GM23338 (cell line): ENCODE results near the gene ACTR1A. TPM values are rescaled to one million over a fixed set of nuclear protein-coding genes. Genes with fewer than 3 reads are reported as not detected.

Experiments
- ATAC-seq: fragments of 200-7000 bp; cut with Tn5 transposase; 3 replicates; pipeline ENCODE4 v1.9.1; 2020
- DNase-seq: peaks from one replicate; pipeline ENCODE4 v3.0.0-alpha.2; 2015; ENCODE audit warnings: low spot score
- H2AFZ ChIP-seq: fragments of 200-600 bp; sonication (generic); 2 replicates; pipeline ENCODE4 v1.8.0; 2016; ENCODE audit warnings: antibody characterized with exemption, mild to moderate bottlenecking, moderate library complexity
- H3F3A ChIP-seq: fragments of 200-600 bp; sonication (generic); replicated peaks from 2 replicates; pipeline ENCODE4 v1.8.0; 2017; ENCODE audit warnings: antibody characterized with exemption, mixed run types, low read depth
- H3K27ac ChIP-seq: fragments of 200-600 bp; sonication (generic); 2 replicates; pipeline ENCODE4 v1.6.1; 2016; ENCODE audit warnings: low read depth
- H3K27me3 ChIP-seq: fragments of 200-600 bp; sonication (generic); 2 replicates; pipeline ENCODE4 v1.8.0; 2016; ENCODE audit warnings: mild to moderate bottlenecking, mixed run types, moderate library complexity; ENCODE audit not compliant: insufficient read depth
- H3K36me3 ChIP-seq: fragments of 200-600 bp; sonication (generic); 2 replicates; pipeline ENCODE4 v1.8.0; 2016; ENCODE audit warnings: mild to moderate bottlenecking; ENCODE audit not compliant: insufficient read depth
- H3K4me1 ChIP-seq: fragments of 200-600 bp; sonication (generic); 2 replicates; pipeline ENCODE4 v1.8.0; 2016; ENCODE audit warnings: mild to moderate bottlenecking, moderate library complexity; ENCODE audit not compliant: insufficient read depth
- H3K4me2 ChIP-seq: fragments of 200-600 bp; sonication (generic); 2 replicates; pipeline ENCODE4 v1.7.1; 2017; ENCODE audit warnings: mixed run types
- H3K4me3 ChIP-seq: fragments of 200-600 bp; sonication (generic); 2 replicates; pipeline ENCODE4 v1.6.1; 2016; ENCODE audit warnings: mixed run types
- H3K79me2 ChIP-seq: fragments of 200-600 bp; sonication (generic); replicated peaks from 2 replicates; pipeline ENCODE4 v1.8.0; 2017; ENCODE audit warnings: mild to moderate bottlenecking; ENCODE audit not compliant: insufficient read depth
- H3K9me2 ChIP-seq: fragments of 200-600 bp; sonication (generic); 2 replicates; pipeline ENCODE4 v1.8.0; 2017; ENCODE audit not compliant: insufficient read depth
- H4K20me1 ChIP-seq: fragments of 200-600 bp; sonication (generic); replicated peaks from 2 replicates; pipeline ENCODE4 v1.8.0; 2017; ENCODE audit warnings: mild to moderate bottlenecking; ENCODE audit not compliant: insufficient read depth
- H3K27ac Mint-ChIP-seq: 2 replicates; pipeline ENCODE4 v1.8.0; 2020; ENCODE audit warnings: inconsistent platforms, mild to moderate bottlenecking, moderate library complexity, mixed read lengths
- H3K27me3 Mint-ChIP-seq: 3 replicates; pipeline ENCODE4 v1.8.0; 2022; ENCODE audit warnings: low read depth, mild to moderate bottlenecking, moderate library complexity, mixed read lengths, inconsistent platforms; ENCODE audit not compliant: insufficient read depth, poor library complexity
- H3K36me3 Mint-ChIP-seq: 3 replicates; pipeline ENCODE4 v1.8.0; 2021; ENCODE audit warnings: low read depth, mild to moderate bottlenecking, inconsistent platforms, moderate library complexity, mixed read lengths
- H3K4me1 Mint-ChIP-seq: 3 replicates; pipeline ENCODE4 v1.8.0; 2020; ENCODE audit warnings: mild to moderate bottlenecking, inconsistent platforms, mixed read lengths
- H3K4me3 Mint-ChIP-seq: 3 replicates; pipeline ENCODE4 v1.8.0; 2021; ENCODE audit warnings: moderate library complexity, mild to moderate bottlenecking, inconsistent platforms, mixed read lengths
- H3K9me3 Mint-ChIP-seq: 3 replicates; pipeline ENCODE4 v1.8.0; 2020; ENCODE audit warnings: moderate library complexity, mild to moderate bottlenecking, inconsistent platforms, mixed read lengths
- CTCF ChIP-seq, 2 experiments: fragments of 200-600 bp in 1 of 2; sonication (generic) in 1 of 2; conservative IDR thresholded peaks; 2 replicates each; pipeline versions ENCODE4 v1.5.1 to v1.6.1; 2016 to 2017; ENCODE audit warnings: antibody characterized with exemption in 2 of 2, low read depth in 2 of 2, mild to moderate bottlenecking in 2 of 2, moderate library complexity in 1 of 2
- EZH2 ChIP-seq: fragments of 200-600 bp; sonication (generic); IDR thresholded peaks from one replicate; pipeline ENCODE4 v1.8.0; 2017; ENCODE audit warnings: antibody characterized with exemption, mild to moderate bottlenecking, low read depth; ENCODE audit not compliant: unreplicated experiment
- EZH2phosphoT487 ChIP-seq: fragments of 200-600 bp; sonication (generic); IDR thresholded peaks from one replicate; pipeline ENCODE4 v1.8.1; 2018; ENCODE audit warnings: antibody characterized with exemption; ENCODE audit not compliant: unreplicated experiment
- JUNB ChIP-seq: IDR thresholded peaks from one replicate; pipeline ENCODE4 v1.6.1; 2016; ENCODE audit warnings: antibody characterized with exemption; ENCODE audit not compliant: unreplicated experiment
- NANOG ChIP-seq: IDR thresholded peaks from 2 replicates; pipeline ENCODE4 v1.6.1; 2016; ENCODE audit warnings: antibody characterized with exemption, borderline replicate concordance
- ZNF114 ChIP-seq: fragments of 250-450 bp; sonication (Bioruptor Pico); IDR thresholded peaks from 2 replicates; pipeline ENCODE4 v1.5.0; 2020; ENCODE audit warnings: mild to moderate bottlenecking, moderate library complexity
- ZNF331 ChIP-seq: fragments of 250-450 bp; sonication (Bioruptor Pico); IDR thresholded peaks from 2 replicates; pipeline ENCODE4 v1.5.0; 2020; ENCODE audit warnings: low read depth, mild to moderate bottlenecking, moderate library complexity
- ZNF462 ChIP-seq: fragments of 250-450 bp; sonication (Bioruptor Pico); IDR thresholded peaks from 2 replicates; pipeline ENCODE4 v1.5.0; 2020; ENCODE audit warnings: mild to moderate bottlenecking, moderate library complexity
- polyA plus RNA-seq: library from polyadenylated mRNA; unstranded; fragments of >200 nt; fragmentation: Nextera tagmentation; extraction: Ambion mirVana; gene quantifications from 2 replicates; pipeline ENCODE4 v1.2.1, GENCODE V29; 2016
- total RNA-seq: library from RNA; depleted of rRNA; stranded (reverse); fragments of >200 nt; shearing (Covaris generic); gene quantifications from 2 replicates; pipeline ENCODE4 v1.2.3, GENCODE V29; 2014
- TF ChIP-seq, protein P1 (sequence below): IDR thresholded peaks from 2 replicates; pipeline ENCODE4 v1.6.1; 2016; ENCODE audit warnings: antibody characterized with exemption

The ACTR1A gene
- total and polyA plus RNA-seq, 2 experiments from 2014 or later: 39.4 to 101 TPM

- TF ChIP-seq ZNF462 (CRISPR knock-in tag) (no peak), ZNF331 (no peak), EZH2phosphoT487 (no peak), CTCF (conservative IDR thresholded peaks at IDR 0.05; ENCODE audit: low read depth in 2 of 2) (no peak)
Observed at GRCh38 chr10:102522874-102523249, 20.4 kb upstream of the ACTR1A start (continued).

GRCh38 chr10:102519246-102519825, 16.8 kb upstream of the ACTR1A start:
- Histone ChIP-seq H2AFZ (no peak overlapping the region), H3K36me3 (no peaks in the 10 kb centered on the region), H3F3A (no peaks in the 10 kb centered on the region), H3K9me2 (no peaks in the 10 kb centered on the region), H3K4me3 (no peak overlapping the region), H3K4me1 (no peaks in the 10 kb centered on the region), H4K20me1 (no peaks in the 10 kb centered on the region; the same call in none of the 2 replicates), H3K27me3 (no peaks in the 10 kb centered on the region), H3K4me2 (no peak overlapping the region), H3K27ac (no peak overlapping the region), H3K79me2 (no peaks in the 10 kb centered on the region)
- Mint-ChIP-seq H3K4me3 (no peak overlapping the region), H3K27ac (no peak overlapping the region), H3K4me1 (no peaks in the 10 kb centered on the region), H3K9me3 (no peaks in the 10 kb centered on the region), H3K27me3 (peaks cover 4% of the 10 kb centered on the region), H3K36me3 (no peaks in the 10 kb centered on the region)
- no peak for ATAC-seq
- DNase-seq: no peak
- TF ChIP-seq JUNB (no peak), EZH2phosphoT487 (no peak), CTCF (conservative IDR thresholded peaks at IDR 0.05; ENCODE audit: low read depth in 2 of 2) (no peak), NANOG (no peak), ZNF114 (CRISPR knock-in tag) (no peak), EZH2 (no peak)
- TF ChIP-seq, protein P1, sequence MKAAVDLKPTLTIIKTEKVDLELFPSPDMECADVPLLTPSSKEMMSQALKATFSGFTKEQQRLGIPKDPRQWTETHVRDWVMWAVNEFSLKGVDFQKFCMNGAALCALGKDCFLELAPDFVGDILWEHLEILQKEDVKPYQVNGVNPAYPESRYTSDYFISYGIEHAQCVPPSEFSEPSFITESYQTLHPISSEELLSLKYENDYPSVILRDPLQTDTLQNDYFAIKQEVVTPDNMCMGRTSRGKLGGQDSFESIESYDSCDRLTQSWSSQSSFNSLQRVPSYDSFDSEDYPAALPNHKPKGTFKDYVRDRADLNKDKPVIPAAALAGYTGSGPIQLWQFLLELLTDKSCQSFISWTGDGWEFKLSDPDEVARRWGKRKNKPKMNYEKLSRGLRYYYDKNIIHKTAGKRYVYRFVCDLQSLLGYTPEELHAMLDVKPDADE: no peak
